8988T (cell line): ENCODE data around the gene ZNF222.

ENCODE experiments used
- DNase-seq: peaks from one replicate; pipeline ENCODE4 v3.0.0; 2011

Gene ZNF222

GRCh38 chr19:44025217-44025936 lies at the start of gene ZNF222:
ZNF222 (plus strand) TSS chr19:44025379; CDS start chr19:44025437, 58 bp downstream.
- DNase-seq = no peak

GRCh38 chr19:43976732-43977131 lies 48.4 kb upstream of the ZNF222 start:
- no peak for DNase-seq

GRCh38 chr19:43983544-43983911 lies 41.7 kb upstream of the ZNF222 start:
- DNase-seq = no peak

GRCh38 chr19:43983912-43984686 lies 41.1 kb upstream of the ZNF222 start, which contains the start of gene ZNF155:
ZNF155 (plus strand) TSS chr19:43984188; CDS start chr19:43988544, 4,356 bp downstream.
- no peak for DNase-seq

- no peak for DNase-seq
Observed at GRCh38 chr19:43984687-43985000, 40.5 kb upstream of the ZNF222 start.

- DNase-seq = no peak
Observed at GRCh38 chr19:43997631-43998290, 27.4 kb upstream of the ZNF222 start.

- DNase-seq = no peak
Observed at GRCh38 chr19:44002212-44002565, 23.0 kb upstream of the ZNF222 start.

GRCh38 chr19:44002566-44003460 lies 22.4 kb upstream of the ZNF222 start, which contains the start of gene ZNF230:
ZNF230 (plus strand) TSS chr19:44002957; CDS start chr19:44007079, 4,122 bp downstream.
- peak; percentile 35 for DNase-seq

- DNase-seq = no peak
Observed at GRCh38 chr19:44003461-44004009, 21.6 kb upstream of the ZNF222 start.

GRCh38 chr19:44005973-44006372 lies 19.2 kb upstream of the ZNF222 start:
- no peak for DNase-seq

- DNase-seq = no peak
Observed at GRCh38 chr19:44007473-44007872, 17.7 kb upstream of the ZNF222 start.

GRCh38 chr19:44010468-44010867 lies 14.7 kb upstream of the ZNF222 start:
- no peak for DNase-seq

GRCh38 chr19:44019498-44019897 lies 5.7 kb upstream of the ZNF222 start:
- DNase-seq = no peak

GRCh38 chr19:44021221-44021620 lies 4.0 kb upstream of the ZNF222 start:
- DNase-seq = no peak

GRCh38 chr19:44024900-44025216 lies 321 bp upstream of the ZNF222 start:
- no peak for DNase-seq

GRCh38 chr19:44026622-44027021 lies 1.4 kb downstream of the ZNF222 start:
- DNase-seq = no peak

GRCh38 chr19:44032001-44032610 lies 6.9 kb downstream of the ZNF222 start:
- DNase-seq = no peak

GRCh38 chr19:44042147-44042546 lies 17.0 kb downstream of the ZNF222 start:
- no peak for DNase-seq

- DNase-seq = no peak
Observed at GRCh38 chr19:44050740-44051649, 25.8 kb downstream of the ZNF222 start.

GRCh38 chr19:44051650-44052402 lies 26.6 kb downstream of the ZNF222 start, which contains the start of gene ZNF223:
ZNF223 (plus strand) TSS chr19:44052036; CDS start chr19:44055177, 3,141 bp downstream.
- peak; percentile 70 for DNase-seq
